ENCODE measurements around the gene OTOG.

The OTOG gene

GRCh38 chr11:17649696-17650095, 102.6 kb downstream of the OTOG start:
- no peak overlapping the region for H3K4me3 ChIP-seq (ENCODE audit: low read length, poor library complexity, severe bottlenecking)
- H3K4me1 ChIP-seq (ENCODE audit: insufficient read depth, low read length, poor library complexity, severe bottlenecking) = no peaks in the 10 kb centered on the region
- H3K9me3 ChIP-seq (ENCODE audit: insufficient read depth, low read depth, low read length) = no peaks in the 10 kb centered on the region
- H3K27me3 ChIP-seq (ENCODE audit: insufficient read depth, low read length, poor library complexity, severe bottlenecking) = no peaks in the 10 kb centered on the region
- TF ChIP-seq EZH2phosphoT487 (IDR thresholded peaks at IDR 0.05; ENCODE audit: borderline replicate concordance) (no peak), CTCF (conservative IDR thresholded peaks at IDR 0.05; ENCODE audit: low read length) (no peak)
- no peaks in the 10 kb centered on the region for H3K36me3 ChIP-seq (ENCODE audit: insufficient read depth, low read length)
- H3K9ac ChIP-seq (ENCODE audit: low read depth, low read length, poor library complexity, severe bottlenecking) = no peak overlapping the region
- no peaks in the 10 kb centered on the region for H3K9me2 ChIP-seq (replicated peaks; ENCODE audit: low read depth, low read length)
- H3K79me2 ChIP-seq (ENCODE audit: insufficient read depth, low read length) = no peaks in the 10 kb centered on the region
- H3K4me2 ChIP-seq (ENCODE audit: low read depth, low read length, poor library complexity, severe bottlenecking) = no peak overlapping the region
- no peak overlapping the region for H2AFZ ChIP-seq (ENCODE audit: low read length)
- H4K20me1 ChIP-seq (ENCODE audit: insufficient read depth, low read length, poor library complexity, severe bottlenecking) = no peaks in the 10 kb centered on the region
- H3F3A ChIP-seq (ENCODE audit: low read depth) = no peaks in the 10 kb centered on the region

DNA sequence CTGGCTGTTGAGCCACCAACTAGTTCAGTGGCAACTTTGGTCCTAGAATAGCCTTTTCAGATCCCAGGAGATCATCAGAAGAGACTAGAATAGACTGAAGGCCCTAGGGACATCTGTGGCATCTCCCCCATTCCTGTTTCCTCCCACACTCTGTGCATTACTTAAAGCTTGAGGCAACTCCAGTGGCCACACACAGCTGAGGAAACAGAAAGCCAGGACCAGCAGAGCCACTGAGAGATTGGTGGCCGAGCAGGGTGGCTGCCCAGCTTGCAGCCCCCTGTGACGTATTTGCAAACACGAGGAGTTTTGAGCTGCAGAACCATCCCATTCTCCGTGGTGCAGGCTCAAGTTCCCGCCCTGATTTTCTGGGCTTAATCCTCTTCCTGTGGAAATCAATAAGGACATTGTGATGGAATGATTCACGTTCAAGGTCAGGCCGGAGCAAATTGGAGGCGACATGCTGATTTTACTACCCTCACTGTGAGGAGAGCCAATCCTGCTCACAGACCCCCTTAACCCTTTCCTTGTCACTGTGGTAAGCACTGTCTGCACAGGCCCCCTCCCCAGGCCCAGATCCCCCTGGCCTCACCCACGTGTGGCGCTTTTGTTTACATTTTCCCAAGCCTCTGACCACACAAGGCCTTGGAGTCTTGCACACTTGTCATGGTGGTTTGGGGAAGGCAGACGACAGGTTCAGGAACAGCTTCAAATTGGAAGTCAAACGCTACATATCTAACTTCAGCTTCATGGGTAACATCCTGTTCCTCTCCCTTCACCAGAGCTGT, 103.3 kb downstream of the OTOG start:
- Histone ChIP-seq H3K27me3 (ENCODE audit: insufficient read depth, low read length, poor library complexity, severe bottlenecking) (no peaks in the 10 kb centered on the region), H3K9me2 (replicated peaks; ENCODE audit: low read depth, low read length) (no peaks in the 10 kb centered on the region), H4K20me1 (ENCODE audit: insufficient read depth, low read length, poor library complexity, severe bottlenecking) (no peaks in the 10 kb centered on the region), H3K4me3 (ENCODE audit: low read length, poor library complexity, severe bottlenecking) (no peak overlapping the region), H3K4me2 (ENCODE audit: low read depth, low read length, poor library complexity, severe bottlenecking) (no peak overlapping the region), H3F3A (ENCODE audit: low read depth) (no peaks in the 10 kb centered on the region), H3K36me3 (ENCODE audit: insufficient read depth, low read length) (no peaks in the 10 kb centered on the region), H3K79me2 (ENCODE audit: insufficient read depth, low read length) (no peaks in the 10 kb centered on the region), H3K4me1 (ENCODE audit: insufficient read depth, low read length, poor library complexity, severe bottlenecking) (no peaks in the 10 kb centered on the region), H3K9ac (ENCODE audit: low read depth, low read length, poor library complexity, severe bottlenecking) (no peak overlapping the region), H3K9me3 (ENCODE audit: insufficient read depth, low read depth, low read length) (0 out of 2 replicates have a peak, but pooled peaks cover 3% of the 10 kb centered on the region), H2AFZ (ENCODE audit: low read length) (no peak overlapping the region)
- no peak for TF ChIP-seq EZH2phosphoT487 (IDR thresholded peaks at IDR 0.05; ENCODE audit: borderline replicate concordance)
- TF ChIP-seq CTCF (conservative IDR thresholded peaks at IDR 0.05; ENCODE audit: low read length) = no peak

GRCh38 chr11:17651061-17651460, 104.0 kb downstream of the OTOG start:
- no peak overlapping the region for H2AFZ ChIP-seq (ENCODE audit: low read length)
- no peaks in the 10 kb centered on the region for H3K9me2 ChIP-seq (replicated peaks; ENCODE audit: low read depth, low read length)
- H3F3A ChIP-seq (ENCODE audit: low read depth) = no peaks in the 10 kb centered on the region
- H3K79me2 ChIP-seq (ENCODE audit: insufficient read depth, low read length) = no peaks in the 10 kb centered on the region
- H3K36me3 ChIP-seq (ENCODE audit: insufficient read depth, low read length) = no peaks in the 10 kb centered on the region
- no peaks in the 10 kb centered on the region for H3K27me3 ChIP-seq (ENCODE audit: insufficient read depth, low read length, poor library complexity, severe bottlenecking)
- no peak overlapping the region for H3K4me3 ChIP-seq (ENCODE audit: low read length, poor library complexity, severe bottlenecking)
- no peak for TF ChIP-seq EZH2phosphoT487 (IDR thresholded peaks at IDR 0.05; ENCODE audit: borderline replicate concordance)
- TF ChIP-seq CTCF (conservative IDR thresholded peaks at IDR 0.05; ENCODE audit: low read length) = no peak
- no peak overlapping the region for H3K4me2 ChIP-seq (ENCODE audit: low read depth, low read length, poor library complexity, severe bottlenecking)
- 0 out of 2 replicates have a peak, but pooled peaks cover 3% of the 10 kb centered on the region for H3K9me3 ChIP-seq (ENCODE audit: insufficient read depth, low read depth, low read length)
- H3K4me1 ChIP-seq (ENCODE audit: insufficient read depth, low read length, poor library complexity, severe bottlenecking) = no peaks in the 10 kb centered on the region
- no peaks in the 10 kb centered on the region for H4K20me1 ChIP-seq (ENCODE audit: insufficient read depth, low read length, poor library complexity, severe bottlenecking)
- no peak overlapping the region for H3K9ac ChIP-seq (ENCODE audit: low read depth, low read length, poor library complexity, severe bottlenecking)
